ENCODE data around the gene MBNL1.
"Not testable (repeated sequence)": the region's sequence is repeated elsewhere in the genome, so short reads cannot be mapped to it uniquely, and the experiment has no call there.

MBNL1 gene

GRCh38 chr3:152416808-152417580, 148.3 kb downstream of the MBNL1 start:
- no peak for DNase-seq

- DNase-seq = no peak
Measured at GRCh38 chr3:152419748-152420147, 151.0 kb downstream of the MBNL1 start.

GRCh38 chr3:152421162-152421561, 152.4 kb downstream of the MBNL1 start:
- no peak for DNase-seq

DNA sequence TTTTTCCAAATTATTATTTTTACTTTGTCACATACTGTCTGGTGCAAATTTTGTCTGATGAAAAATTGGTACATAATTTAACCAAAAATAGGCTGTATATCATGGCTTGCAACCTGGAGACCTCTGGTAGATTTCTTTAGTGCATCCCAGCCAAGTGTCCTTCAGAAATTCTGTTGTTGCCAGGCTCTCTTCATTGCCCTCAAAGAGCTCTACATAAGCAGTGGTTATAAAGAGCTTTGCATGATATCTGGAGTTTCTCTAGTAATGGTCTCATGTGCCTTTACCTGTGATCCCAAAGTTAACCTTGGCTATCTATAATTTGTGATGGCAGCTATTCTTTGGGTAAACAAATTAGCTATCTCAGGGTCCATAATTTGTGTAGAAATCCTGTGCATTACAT, 157.7 kb downstream of the MBNL1 start:
- no peak for DNase-seq

- no peak for DNase-seq
Measured at GRCh38 chr3:152428577-152428976, 159.8 kb downstream of the MBNL1 start.

- no peak for DNase-seq
Measured at GRCh38 chr3:152430223-152431002, 161.7 kb downstream of the MBNL1 start.

- no peak for DNase-seq
Measured at GRCh38 chr3:152434142-152434541, 165.4 kb downstream of the MBNL1 start.

DNA sequence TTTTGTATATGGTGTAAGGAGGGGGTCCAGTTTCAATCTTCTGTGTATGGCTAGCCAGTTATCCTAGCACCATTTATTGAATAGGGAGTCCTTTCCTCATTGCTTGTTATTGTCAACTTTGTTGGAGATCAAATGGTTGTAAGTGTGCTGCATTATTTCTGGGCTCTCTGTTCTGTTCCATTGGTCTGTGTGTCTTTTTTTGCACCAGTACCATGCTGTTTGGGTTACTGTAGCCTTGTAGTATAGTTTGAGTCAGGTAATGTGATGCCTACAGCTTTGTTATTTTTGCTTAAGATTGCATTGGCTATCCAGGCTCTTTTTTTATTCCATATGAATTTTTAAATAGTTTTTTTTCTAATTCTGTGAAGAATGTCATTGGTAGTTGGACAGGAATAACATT, 166.5 kb downstream of the MBNL1 start:
- DNase-seq = not testable (repeated sequence)

- no peak for DNase-seq
Measured at GRCh38 chr3:152436707-152437590, 168.2 kb downstream of the MBNL1 start.

GRCh38 chr3:152438181-152438580, 169.5 kb downstream of the MBNL1 start:
- no peak for DNase-seq

DNA sequence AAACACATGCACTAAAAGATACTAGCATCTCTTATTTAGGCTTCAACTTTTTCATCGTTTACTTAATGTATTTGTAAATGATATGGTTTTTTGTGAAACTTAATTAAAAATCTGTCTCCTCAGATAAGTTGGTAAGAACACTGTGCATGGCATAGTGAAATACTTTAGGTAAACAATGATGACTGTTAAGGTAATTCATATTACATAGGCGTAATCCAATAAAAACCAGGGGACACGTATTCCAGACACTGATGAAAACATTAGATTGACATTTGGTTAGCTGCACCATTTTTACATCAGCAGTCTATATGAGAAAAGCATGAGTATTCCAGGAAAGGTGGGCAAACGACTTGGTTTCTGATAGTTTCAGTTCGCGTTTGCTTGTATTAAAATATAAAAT, 170.0 kb downstream of the MBNL1 start:
- DNase-seq = no peak

DNA sequence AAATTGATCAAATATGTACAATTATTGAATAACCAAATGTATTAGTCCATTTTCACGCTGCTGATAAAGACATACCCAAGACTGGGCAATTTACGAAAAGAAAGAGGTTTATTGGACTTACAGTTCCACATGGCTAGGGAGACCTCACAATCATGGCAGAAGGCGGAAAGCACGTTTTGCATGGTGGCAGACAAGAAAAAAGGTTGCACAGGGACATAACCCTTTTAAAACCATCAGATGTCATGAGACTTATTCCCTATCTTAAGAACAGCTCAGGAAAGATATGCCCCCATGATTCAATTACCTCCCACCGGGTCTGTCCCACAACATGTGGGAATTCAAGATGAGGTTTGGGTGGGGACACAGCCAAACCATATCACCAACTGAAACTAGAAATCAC, 171.5 kb downstream of the MBNL1 start:
- not testable (repeated sequence) for DNase-seq

GRCh38 chr3:152443212-152444023, 174.7 kb downstream of the MBNL1 start:
- DNase-seq = no peak

- no peak for DNase-seq
Measured at GRCh38 chr3:152444029-152444641, 175.4 kb downstream of the MBNL1 start.

- no peak for DNase-seq
Measured at GRCh38 chr3:152445212-152445611, 176.5 kb downstream of the MBNL1 start.

DNA sequence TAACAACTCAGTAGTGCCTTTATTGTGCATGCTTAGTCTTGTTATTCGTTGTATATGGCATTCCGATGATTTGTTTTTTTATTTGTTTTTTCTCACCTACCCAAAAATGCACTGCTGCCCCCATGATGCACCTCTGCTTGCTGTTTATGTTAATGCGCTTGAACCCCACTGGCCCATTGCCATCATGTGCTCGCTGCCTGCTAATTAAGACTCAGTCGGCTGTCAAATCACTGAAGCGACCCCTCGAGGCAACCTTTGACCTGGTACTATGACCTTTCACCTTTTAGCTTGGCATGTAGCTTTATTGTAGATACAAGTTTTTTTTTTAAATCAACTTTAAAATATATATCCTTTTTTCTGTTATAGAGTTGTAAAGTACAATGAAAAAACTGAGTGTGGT, 177.8 kb downstream of the MBNL1 start:
- no peak for DNase-seq

DNA sequence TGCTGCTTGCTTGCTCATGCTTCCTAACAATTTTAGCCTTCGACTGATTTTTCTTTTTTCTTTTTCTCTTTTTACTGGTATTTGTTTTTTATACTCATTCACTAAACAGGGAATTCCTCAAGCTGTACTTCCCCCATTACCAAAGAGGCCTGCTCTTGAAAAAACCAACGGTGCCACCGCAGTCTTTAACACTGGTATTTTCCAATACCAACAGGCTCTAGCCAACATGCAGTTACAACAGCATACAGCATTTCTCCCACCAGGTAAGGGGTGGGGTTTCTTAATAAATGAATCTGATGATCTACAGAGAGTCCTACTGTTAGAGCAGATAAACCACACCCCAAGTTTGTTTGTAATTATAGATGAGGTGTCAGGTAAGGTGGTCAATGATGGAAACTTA, 178.8 kb downstream of the MBNL1 start:
- DNase-seq = no peak

- no peak for DNase-seq
Measured at GRCh38 chr3:152448091-152448490, 179.4 kb downstream of the MBNL1 start.

GRCh38 chr3:152452318-152452717, 183.6 kb downstream of the MBNL1 start:
- DNase-seq = no peak

- DNase-seq = no peak
Measured at GRCh38 chr3:152454076-152454875, 185.5 kb downstream of the MBNL1 start.

- DNase-seq = no peak
Measured at GRCh38 chr3:152455989-152456388, 187.3 kb downstream of the MBNL1 start.

All from activated naive CD4-positive, alpha-beta T cell treated with anti-CD3 and anti-CD28 coated beads, Interleukin-2, amount 50 U/mL, for 16 hours (primary cell).